Heart left ventricle (tissue), 16 donors: ENCODE measurements around the gene SEMA6A. TPM values are rescaled to one million over a fixed set of nuclear protein-coding genes. Genes with fewer than 3 reads are reported as not detected.

ENCODE experiments used
- ATAC-seq, 4 donors: fragments of 200-7000 bp; cut with Tn5 transposase; one replicate each; pipeline ENCODE4 v1.9.1; 2020 to 2022; ENCODE audit warnings: moderate library complexity in 4 of 4, mild to moderate bottlenecking in 3 of 4, moderate number of reproducible peaks in 1 of 4
- DNase-seq, 5 donors: peaks; one replicate each; pipeline ENCODE4 v3.0.0-alpha.2; 2020
- H3K27ac ChIP-seq, 12 donors: fragments of 200-600 bp; sonication (generic) in 4 of 12; one replicate each; pipeline versions ENCODE4 v1.5.0 to v1.8.0; 2016 to 2022; ENCODE audit warnings: mild to moderate bottlenecking in 2 of 12
- H3K27me3 ChIP-seq, 9 donors: fragments of 200-600 bp; sonication (generic) in 2 of 9; one replicate each; pipeline versions ENCODE4 v1.5.1 to v1.8.0; 2016 to 2022; ENCODE audit warnings: mild to moderate bottlenecking in 3 of 9
- H3K36me3 ChIP-seq, 9 donors: fragments of 200-600 bp; sonication (generic) in 2 of 9; one replicate each; pipeline versions ENCODE4 v1.5.0 to v1.8.0; 2018 to 2022; ENCODE audit warnings: mild to moderate bottlenecking in 2 of 9
- H3K4me1 ChIP-seq, 12 donors: fragments of 200-600 bp; sonication (generic) in 4 of 12; one replicate each; pipeline versions ENCODE4 v1.5.0 to v1.8.0; 2016 to 2022; ENCODE audit warnings: mild to moderate bottlenecking in 3 of 12
- H3K4me3 ChIP-seq, 12 donors: fragments of 200-600 bp; sonication (generic) in 4 of 12; one replicate each; pipeline versions ENCODE4 v1.5.0 to v1.8.0; 2017 to 2022; ENCODE audit warnings: mild to moderate bottlenecking in 9 of 12, moderate library complexity in 4 of 12
- H3K9me3 ChIP-seq, 12 donors: fragments of 200-600 bp; sonication (generic) in 4 of 12; one replicate each; pipeline versions ENCODE4 v1.5.0 to v1.8.0; 2016 to 2022; ENCODE audit warnings: mild to moderate bottlenecking in 1 of 12
- POLR2A ChIP-seq, 2 donors: fragments of 450-650 bp; IDR thresholded peaks; one replicate each; pipeline ENCODE4 v1.6.1; 2017; ENCODE audit warnings: antibody characterized with exemption in 2 of 2, mild to moderate bottlenecking in 2 of 2, moderate library complexity in 2 of 2
- WGBS, 4 donors: extraction: QIAGEN DNeasy Blood & Tissue Kit in 2 of 4; methylation state at CpG; one replicate each; pipeline versions ENCODE4 v1.1.5 to v1.1.7; 2013 to 2018; 5-methylcytosine and 5-hydroxymethylcytosine counted together
- intact Hi-C, 10 donors: fragments of 100-400 bp; cut with DNase I; formaldehyde crosslinking; loops; one replicate each; pipeline versions ENCODE4 v1.11.1 to v1.14.2; 2022
- polyA plus RNA-seq, 2 donors: library from polyadenylated mRNA; stranded (reverse); fragments of 200-250 nt; gene quantifications; one replicate each; pipeline ENCODE4 v1.2.3, GENCODE V29; 2013
- total RNA-seq, 9 donors: library from RNA; depleted of rRNA in 2 of 9; stranded (reverse); fragments of >200 nt in 2 of 9; fragmentation: NEBNext Ultra II Directional in 3 of 9; extraction: Animal tissue kit (Norgen Biotek cat#: 25700) in 3 of 9; gene quantifications; one replicate each; pipeline versions ENCODE4 v1.1.0 to v1.2.4, GENCODE V29; 2016 to 2023
- TF ChIP-seq, protein P1 (sequence below), 12 donors: fragments of 200-600 bp; sonication (generic) in 4 of 12; IDR thresholded peaks; one replicate each; pipeline versions ENCODE4 v1.5.0 to v1.8.0; 2018 to 2022; ENCODE audit warnings: antibody characterized with exemption in 12 of 12, mild to moderate bottlenecking in 5 of 12
- donor health status: ischemic (EF 13 %, LVEDD 7.1; RV severe dilation, severe dysfunction).
- donor health status: healthy with polysubstance abuse.
- donor health status: DM: no; HTN: yes; CAD: no.
- donor health status: DM: no; HTN: no; CAD: no.
- donor health status: ischemic (EF 25% LVEDD 6.9; RV normal size, moderate dysfunction).
- donor health status: ischemic (EF 25% LVEDD 5.7; RV mildly dilated, moderate dysfunction).
- donor health status: healthy.
- donor health status: DM: yes; HTN: yes; CAD: no.
- donor health status: ischemic (EF 35%, LVEDD 5.7; RV mildly dilated, moderate dysfunction).
- donor health status: nonischemic (EF 11% LVEDD 7.7; RV severe dilation, severe dysfunction).
- donor health status: DM: yes; HTN: yes; CAD: no.
- donor health status: PGD.
- donor health status: ischemic (EF 29% LVEDD 5.4; RV normal size, mild dysfunction).
- donor health status: nonischemic (EF 23%, LVEDD 6.1; RV moderate dilation, normal function).

The SEMA6A gene
- total and polyA plus RNA-seq, 11 donors: 2.2 to 12.7 (median 6.3) TPM

DNA sequence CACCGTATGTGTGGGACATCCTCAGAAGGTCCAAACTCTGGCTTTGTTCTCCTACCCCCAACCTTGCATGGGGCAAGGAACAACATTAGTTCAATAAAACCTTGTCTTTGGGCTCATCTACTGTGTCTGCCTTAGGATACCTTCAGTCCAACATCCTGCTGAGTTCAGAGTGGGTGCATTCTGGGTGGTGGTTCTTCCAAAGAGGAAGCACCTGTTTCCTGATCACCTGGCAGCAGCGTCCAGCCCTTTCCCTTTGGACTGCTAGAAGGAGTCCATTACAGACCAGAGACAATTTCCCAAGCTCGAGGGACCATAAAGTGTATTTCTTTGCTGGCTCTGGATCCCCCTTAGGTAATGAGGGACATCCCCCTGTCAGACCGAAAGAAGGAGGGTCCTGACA lies 154.1 kb downstream of the SEMA6A start:
- 67 to 79% (median 69%) methylated on average over 4 of the region's 4 CpGs for WGBS, 4 donors
- Histone ChIP-seq H3K4me3 (no peak overlapping the region), H3K9me3 (no peaks in the 10 kb centered on the region), H3K27me3 (no peaks in the 10 kb centered on the region), H3K4me1 (peaks cover 0 to 19% (median 2%) of the 10 kb centered on the region in 12 donors), H3K27ac (peak overlapping the region in 5 of 12 donors; percentile 22 to 54 (median 42)), H3K36me3 (peaks cover 0 to 4% (median 0%) of the 10 kb centered on the region in 9 donors)
- TF ChIP-seq, protein P1, sequence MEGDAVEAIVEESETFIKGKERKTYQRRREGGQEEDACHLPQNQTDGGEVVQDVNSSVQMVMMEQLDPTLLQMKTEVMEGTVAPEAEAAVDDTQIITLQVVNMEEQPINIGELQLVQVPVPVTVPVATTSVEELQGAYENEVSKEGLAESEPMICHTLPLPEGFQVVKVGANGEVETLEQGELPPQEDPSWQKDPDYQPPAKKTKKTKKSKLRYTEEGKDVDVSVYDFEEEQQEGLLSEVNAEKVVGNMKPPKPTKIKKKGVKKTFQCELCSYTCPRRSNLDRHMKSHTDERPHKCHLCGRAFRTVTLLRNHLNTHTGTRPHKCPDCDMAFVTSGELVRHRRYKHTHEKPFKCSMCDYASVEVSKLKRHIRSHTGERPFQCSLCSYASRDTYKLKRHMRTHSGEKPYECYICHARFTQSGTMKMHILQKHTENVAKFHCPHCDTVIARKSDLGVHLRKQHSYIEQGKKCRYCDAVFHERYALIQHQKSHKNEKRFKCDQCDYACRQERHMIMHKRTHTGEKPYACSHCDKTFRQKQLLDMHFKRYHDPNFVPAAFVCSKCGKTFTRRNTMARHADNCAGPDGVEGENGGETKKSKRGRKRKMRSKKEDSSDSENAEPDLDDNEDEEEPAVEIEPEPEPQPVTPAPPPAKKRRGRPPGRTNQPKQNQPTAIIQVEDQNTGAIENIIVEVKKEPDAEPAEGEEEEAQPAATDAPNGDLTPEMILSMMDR (IDR thresholded peaks at IDR 0.05): no peak
- TF ChIP-seq POLR2A (IDR thresholded peaks at IDR 0.05): no peak
- peak in 4 of 5 donors; percentile 32 to 47 (median 38) for DNase-seq
- ATAC-seq: peak; percentile 47 to 95 (median 64)
- intact Hi-C loops: no loop called here

DNA sequence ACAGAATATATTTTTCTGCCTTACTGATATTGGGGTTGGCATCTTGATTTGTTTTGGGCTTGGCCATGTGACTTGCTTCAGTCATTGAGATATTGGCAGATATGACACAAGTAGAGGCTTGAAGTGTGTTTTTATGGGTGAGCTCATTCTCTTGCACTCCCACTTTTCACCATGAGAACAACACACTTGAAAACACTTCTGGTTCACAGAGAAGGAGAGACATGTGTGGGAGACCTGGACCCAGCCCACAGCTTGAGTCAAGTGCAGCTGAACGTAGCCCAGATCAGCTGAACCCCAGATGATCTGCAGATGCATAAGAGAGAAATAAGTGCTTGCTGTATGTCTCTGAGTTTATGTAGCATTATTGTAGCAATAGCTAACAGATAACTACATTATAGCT lies 155.4 kb downstream of the SEMA6A start:
- Histone ChIP-seq H3K27ac (no peak overlapping the region), H3K9me3 (no peaks in the 10 kb centered on the region), H3K4me3 (no peak overlapping the region), H3K27me3 (no peaks in the 10 kb centered on the region), H3K4me1 (peaks cover 0 to 22% (median 2%) of the 10 kb centered on the region in 12 donors), H3K36me3 (peaks cover 0 to 4% (median 0%) of the 10 kb centered on the region in 9 donors)
- intact Hi-C loops: no loop called here
- WGBS, 4 donors: 72 to 93% (median 83%) methylated on average over 1 of the region's 1 CpG
- no peak for ATAC-seq
- DNase-seq: no peak
- no peak for TF ChIP-seq POLR2A (IDR thresholded peaks at IDR 0.05)
- TF ChIP-seq, protein P1 (IDR thresholded peaks at IDR 0.05): no peak

DNA sequence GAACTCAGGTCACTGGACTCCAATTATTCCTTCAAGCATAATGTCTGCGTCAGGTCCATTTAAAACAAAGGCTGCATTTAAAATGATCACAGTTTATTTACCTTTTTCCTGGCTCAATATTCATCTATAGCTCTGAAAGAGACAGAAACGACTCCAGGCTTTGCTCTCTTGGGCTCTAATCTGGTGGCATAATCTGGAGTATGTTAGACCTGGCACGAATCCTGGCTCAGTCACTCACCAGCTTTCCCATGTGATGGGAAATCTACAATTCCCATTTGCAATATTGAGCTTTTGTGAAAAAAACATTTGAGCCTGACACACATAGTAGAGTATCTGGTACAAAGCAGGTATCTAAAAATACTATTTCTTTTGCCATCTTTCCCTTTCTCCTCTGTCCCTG lies 155.8 kb downstream of the SEMA6A start:
- H3K27ac ChIP-seq: no peak overlapping the region
- intact Hi-C loops: no loop called here

DNA sequence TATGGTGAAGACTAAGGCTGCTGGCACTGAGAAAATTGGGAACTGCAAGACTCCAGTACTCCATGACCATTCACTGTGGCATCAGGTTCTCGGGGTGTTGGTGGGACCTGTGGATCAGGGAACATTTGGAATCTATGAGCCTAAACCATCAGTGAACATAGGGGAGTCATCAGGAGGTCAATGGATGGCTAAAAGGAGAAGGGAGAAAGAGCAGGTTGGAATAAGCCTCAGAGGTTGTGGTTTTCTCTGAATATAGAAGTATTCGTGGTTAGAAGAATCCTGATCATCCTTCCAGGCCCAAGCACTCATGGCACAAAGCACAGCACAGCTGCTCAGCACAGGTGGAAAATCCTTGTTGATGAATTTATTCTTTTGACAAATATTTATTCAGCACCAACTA lies 156.6 kb downstream of the SEMA6A start:
- WGBS, 4 donors: 93 to 98% (median 95%) methylated on average over 2 of the region's 2 CpGs
- Histone ChIP-seq H3K4me3 (no peak overlapping the region), H3K4me1 (peaks cover 0 to 22% (median 4%) of the 10 kb centered on the region in 12 donors), H3K36me3 (peaks cover 0 to 3% (median 0%) of the 10 kb centered on the region in 9 donors), H3K27ac (no peak overlapping the region), H3K9me3 (no peaks in the 10 kb centered on the region), H3K27me3 (no peaks in the 10 kb centered on the region)
- intact Hi-C loops: no loop called here
- ATAC-seq: no peak
- no peak for TF ChIP-seq POLR2A (IDR thresholded peaks at IDR 0.05)
- TF ChIP-seq, protein P1 (IDR thresholded peaks at IDR 0.05): no peak
- no peak for DNase-seq

More for the DNA sequence above, 155.8 kb downstream of the SEMA6A start:
- H3K4me1 ChIP-seq: peaks cover 0 to 22% (median 4%) of the 10 kb centered on the region in 12 donors
- ATAC-seq: no peak
- no peaks in the 10 kb centered on the region for H3K36me3 ChIP-seq
- no peak for DNase-seq
- H3K4me3 ChIP-seq: no peak overlapping the region
- no peak for TF ChIP-seq POLR2A (IDR thresholded peaks at IDR 0.05)
- TF ChIP-seq, protein P1 (IDR thresholded peaks at IDR 0.05): no peak
- H3K27me3 ChIP-seq: no peaks in the 10 kb centered on the region
- 80 to 88% (median 84%) methylated on average over 3 of the region's 3 CpGs for WGBS, 4 donors
- H3K9me3 ChIP-seq: no peaks in the 10 kb centered on the region
